GM12878 (cell line): ENCODE data around the gene DNAJC5G. TPM values are rescaled to one million over a fixed set of nuclear protein-coding genes. Genes with fewer than 3 reads are reported as not detected.

Source experiments
- ATAC-seq: fragments of 200-7000 bp; cut with Tn5 transposase; 3 replicates; pipeline ENCODE4 v1.9.1; 2020; ENCODE audit warnings: mild to moderate bottlenecking, moderate library complexity
- BruUV-seq: library from RNA; stranded (reverse); fragments of 400-500 nt; replicated peaks from 2 replicates; lab custom pipeline; 2021; lab: Mats Ljungman, UMichigan
- CTCF ChIA-PET: fragments of 300-600 bp; sonication (Branson Sonifier 250); formaldehyde crosslinking; extraction: SDS; loops from one replicate; lab custom pipeline; 2021; ENCODE audit warnings: inconsistent platforms; lab: Yijun Ruan, JAX
- POLR2A ChIA-PET: fragments of 350-600 bp; formaldehyde crosslinking; extraction: SDS; loops from one replicate; lab custom pipeline; 2021; ENCODE audit warnings: inconsistent platforms; lab: Charles Lee
- RAD21 ChIA-PET: fragments of 300-600 bp; sonication (Branson Sonifier 250); formaldehyde crosslinking; loops from one replicate; lab custom pipeline; 2023; ENCODE audit warnings: antibody characterized with exemption; ENCODE audit not compliant: unreplicated experiment; lab: Charles Lee
- SMC1A ChIA-PET: fragments of 300-600 bp; sonication (Branson Sonifier 250); formaldehyde crosslinking; loops from one replicate; lab custom pipeline; 2023; ENCODE audit not compliant: unreplicated experiment, uncharacterized antibody; lab: Charles Lee
- DNase-seq: peaks from one replicate; pipeline ENCODE4 v3.0.0-alpha.2; 2011; ENCODE audit warnings: low read depth, low spot score
- FAIRE-seq: peaks from 3 replicates; lab custom pipeline; 2011; peaks lifted over from hg19 to GRCh38; lab: Jason Lieb, UNC
- H2AFZ ChIP-seq: 2 replicates; pipeline ENCODE4 v1.6.0; 2011; ENCODE audit warnings: low read depth, low read length, control low read depth; ENCODE audit not compliant: control insufficient read depth
- H3K27ac ChIP-seq: 2 replicates; pipeline ENCODE4 v1.5.1; 2011; ENCODE audit warnings: control low read depth; ENCODE audit not compliant: control insufficient read depth, insufficient read depth
- H3K27me3 ChIP-seq, 2 experiments: replicated peaks in 1 of 2; 2 replicates each; pipeline versions ENCODE4 v1.6.0 to v1.6.1; 2011; ENCODE audit warnings: low read length in 1 of 2; ENCODE audit not compliant: control insufficient read depth in 2 of 2, insufficient read depth in 2 of 2
- H3K36me3 ChIP-seq, 2 experiments: 2 replicates each; pipeline ENCODE4 v1.5.1; 2011; ENCODE audit warnings: low read length in 1 of 2; ENCODE audit not compliant: control insufficient read depth in 2 of 2, insufficient read depth in 2 of 2
- H3K4me1 ChIP-seq: 2 replicates; pipeline ENCODE4 v1.6.1; 2011; ENCODE audit warnings: mild to moderate bottlenecking, low read length, moderate library complexity, mixed read lengths; ENCODE audit not compliant: control insufficient read depth, insufficient read depth
- H3K4me2 ChIP-seq: 2 replicates; pipeline ENCODE4 v1.6.0; 2011; ENCODE audit warnings: control low read depth; ENCODE audit not compliant: control insufficient read depth, insufficient read depth
- H3K4me3 ChIP-seq: fragments of 200-600 bp; sonication (generic); 2 replicates; pipeline ENCODE4 v1.5.1; 2016
- H3K79me2 ChIP-seq: 2 replicates; pipeline ENCODE4 v1.6.0; 2011; ENCODE audit warnings: low read length; ENCODE audit not compliant: control insufficient read depth, insufficient read depth
- H3K9ac ChIP-seq: 2 replicates; pipeline ENCODE4 v1.8.0; 2011; ENCODE audit warnings: low read length, control low read depth, mixed read lengths; ENCODE audit not compliant: control insufficient read depth, insufficient read depth
- H3K9me3 ChIP-seq: replicated peaks from 3 replicates; pipeline ENCODE4 v1.5.1; 2011; ENCODE audit warnings: mild to moderate bottlenecking, low read length; ENCODE audit not compliant: control insufficient read depth, insufficient read depth
- H4K20me1 ChIP-seq: 2 replicates; pipeline ENCODE4 v1.6.0; 2011; ENCODE audit not compliant: control insufficient read depth, insufficient read depth
- ASH2L ChIP-seq: fragments of 300-600, 200-600 bp; sonication (generic); IDR thresholded peaks from 2 replicates; pipeline ENCODE4 v1.6.1; 2017; ENCODE audit warnings: low read depth, mild to moderate bottlenecking, borderline replicate concordance
- BRCA1 ChIP-seq: IDR thresholded peaks from 2 replicates; pipeline ENCODE4 v1.6.1; 2011; ENCODE audit warnings: low read depth, low read length, improper control_type of control experiment
- CBX5 ChIP-seq: sonication (generic); IDR thresholded peaks from 2 replicates; pipeline ENCODE4 v1.6.1; 2016; ENCODE audit warnings: low read depth, moderate library complexity, mild to moderate bottlenecking, inconsistent platforms
- CREB1 ChIP-seq: IDR thresholded peaks from 2 replicates; pipeline ENCODE4 v1.6.1; 2012; ENCODE audit warnings: low read depth, mild to moderate bottlenecking, inconsistent platforms
- EED ChIP-seq: sonication (generic); IDR thresholded peaks from 2 replicates; pipeline ENCODE4 v1.6.1; 2016; ENCODE audit warnings: antibody characterized with exemption, low read depth
- IRF3 ChIP-seq: fragments of 450-650 bp; IDR thresholded peaks from 2 replicates; pipeline ENCODE4 v1.6.1; 2014; ENCODE audit warnings: mild to moderate bottlenecking
- JUND ChIP-seq: IDR thresholded peaks from 2 replicates; pipeline ENCODE4 v1.6.1; 2012; ENCODE audit warnings: low read depth, mild to moderate bottlenecking, low read length, improper control_type of control experiment, moderate library complexity
- KDM1A ChIP-seq: fragments of 200-600 bp; sonication (generic); IDR thresholded peaks from 2 replicates; pipeline ENCODE4 v1.6.1; 2016; ENCODE audit warnings: borderline replicate concordance
- MEF2B ChIP-seq: fragments of 450-650 bp; IDR thresholded peaks from 2 replicates; pipeline ENCODE4 v1.6.1; 2018; ENCODE audit warnings: mild to moderate bottlenecking, moderate library complexity; ENCODE audit not compliant: partially characterized antibody, poor library complexity, severe bottlenecking
- NFXL1 ChIP-seq: fragments of 450-650 bp; IDR thresholded peaks from 2 replicates; pipeline ENCODE4 v1.6.1; 2017; ENCODE audit warnings: antibody characterized with exemption, mild to moderate bottlenecking, borderline replicate concordance
- NFYA ChIP-seq: IDR thresholded peaks from 2 replicates; pipeline ENCODE4 v1.6.1; 2011; ENCODE audit warnings: low read depth, mild to moderate bottlenecking, low read length, improper control_type of control experiment, borderline replicate concordance
- PML ChIP-seq: IDR thresholded peaks from 2 replicates; pipeline ENCODE4 v1.6.1; 2012; ENCODE audit warnings: low read length, inconsistent platforms
- POLR2AphosphoS2 ChIP-seq: IDR thresholded peaks from 2 replicates; pipeline ENCODE4 v1.6.1; 2011; ENCODE audit warnings: low read depth, mild to moderate bottlenecking, low read length, improper control_type of control experiment, moderate library complexity
- RB1 ChIP-seq: fragments of 450-650 bp; formaldehyde crosslinking; IDR thresholded peaks from 2 replicates; pipeline ENCODE4 v1.6.1; 2017; ENCODE audit warnings: mild to moderate bottlenecking, borderline replicate concordance
- RFX5 ChIP-seq: IDR thresholded peaks from 2 replicates; pipeline ENCODE4 v1.6.1; 2011; ENCODE audit warnings: low read depth, low read length, improper control_type of control experiment
- TAF1 ChIP-seq: IDR thresholded peaks from 2 replicates; pipeline ENCODE4 v1.6.1; 2011; ENCODE audit warnings: mild to moderate bottlenecking, low read depth, low read length, borderline replicate concordance
- ZBTB33 ChIP-seq: fragments of 450-650 bp; IDR thresholded peaks from 2 replicates; pipeline ENCODE4 v1.6.1; 2017; ENCODE audit warnings: mild to moderate bottlenecking
- ZZZ3 ChIP-seq: IDR thresholded peaks from 2 replicates; pipeline ENCODE4 v1.6.1; 2011; ENCODE audit warnings: low read depth; ENCODE audit not compliant: control insufficient read depth, insufficient read length
- WGBS: methylation state at CpG from one replicate; pipeline ENCODE4 v1.1.6; 2016; ENCODE audit warnings: low lambda C conversion rate; ENCODE audit not compliant: insufficient replicate concordance, insufficient coverage; ENCODE audit errors: missing lambda C conversion rate; 5-methylcytosine and 5-hydroxymethylcytosine counted together
- in situ Hi-C: fragments of 300-500 bp; cut with MboI; formaldehyde crosslinking; loops from 9 replicates; pipeline ENCODE4 v1.14.3; 2018; ENCODE audit warnings: mixed read lengths
- intact Hi-C: fragments of 100-400 bp; cut with micrococcal nuclease; formaldehyde crosslinking; loops from one replicate; pipeline ENCODE4 v1.14.2; 2022; ENCODE audit not compliant: unreplicated experiment
- polyA plus RNA-seq, 11 experiments: library from polyadenylated mRNA; depleted of rRNA in 4 of 11; unstranded in 6 of 11; stranded (reverse) in 5 of 11; fragments of >200 nt; fragmentation: Nextera tagmentation in 4 of 11; fragmentation: Illumina TruSeq in 1 of 11; extraction: Ambion mirVana in 4 of 11; extraction: Trizol in 1 of 11; gene quantifications; 1 replicate in 1 of 11; 2 replicates in 10 of 11; pipeline versions ENCODE4 v1.2.1 to v1.2.3, GENCODE V29; 2011 to 2016; ENCODE audit warnings: inconsistent platforms in 2 of 11, missing spikeins in 2 of 11, low read depth in 1 of 11
- total RNA-seq, 4 experiments: library from RNA; depleted of rRNA in 3 of 4; stranded (reverse); fragments of >200 nt in 3 of 4; fragmentation: Illumina TruSeq in 1 of 4; extraction: Trizol in 1 of 4; gene quantifications; 2 replicates each; pipeline versions ENCODE4 v1.2.1 to v1.2.3, GENCODE V29; 2013 to 2021

The DNAJC5G gene
- total and polyA plus RNA-seq, 10 of the 15 experiments (the other 5 are each of a cell fraction or from before 2014, with no cell fraction given): not detected

- Histone ChIP-seq H2AFZ (no peak overlapping the region), H3K79me2 (no peaks in the 10 kb centered on the region), H3K4me2 (no peak overlapping the region), H3K9ac (no peak overlapping the region), H3K4me3 (no peak overlapping the region), H3K36me3 (no peaks in the 10 kb centered on the region), H3K9me3 (no peaks in the 10 kb centered on the region), H3K27ac (no peak overlapping the region), H3K4me1 (no peaks in the 10 kb centered on the region)
- intact Hi-C loops (loop anchor here (10.0 kb wide), 1 partner anchor 110 kb away; no protein-coding TSS in a partner anchor), in situ Hi-C loops (loop anchor here (5.0 kb wide), 2 partner anchors 188 to 323 kb away; no protein-coding TSS in a partner anchor)
- DNase-seq: no peak
- CTCF ChIA-PET: interaction anchor here (2.1 to 9.6 kb wide), 2 partner anchors 185 to 323 kb away, joined by 6 to 132 read pairs; no protein-coding TSS in a partner anchor
- SMC1A ChIA-PET: no interaction called here
- no TSS peak for BruUV-seq
- RAD21 ChIA-PET: no interaction called here
- WGBS: 41% methylated on average over 1 of the region's 1 CpG
- ATAC-seq: no peak
- TF ChIP-seq NFXL1: no peak
- no peak for TF ChIP-seq ZBTB33
- no peak for TF ChIP-seq ZZZ3
- no peak for TF ChIP-seq ASH2L
- TF ChIP-seq RFX5: no peak
- TF ChIP-seq PML: no peak
- TF ChIP-seq KDM1A: no peak
- no peak for TF ChIP-seq POLR2AphosphoS2
- no peak for TF ChIP-seq CBX5
- no peak for TF ChIP-seq EED
- no peak for TF ChIP-seq BRCA1
- no peak for TF ChIP-seq NFYA
- no peak for TF ChIP-seq MEF2B
- no peak for TF ChIP-seq RB1
- TF ChIP-seq CREB1: no peak
- no peak for TF ChIP-seq IRF3
- no peak for TF ChIP-seq JUND
- TF ChIP-seq TAF1: no peak
- TF ChIP-seq, all 136 proteins: peak for 0
- POLR2A ChIA-PET: no interaction called here
- Histone ChIP-seq H3K27me3 (peaks cover 0 to 6% of the 10 kb centered on the region in 2 experiments; a peak in 3 of 4 replicates), H4K20me1 (no peaks in the 10 kb centered on the region)
- FAIRE-seq: no peak
Observed at GRCh38 chr2:27284996-27285395, 9.8 kb downstream of the DNAJC5G start.
